HG02588 (cell line): ENCODE results near the gene PCLAF.
"Not testable (repeated sequence)": the region's sequence is repeated elsewhere in the genome, so short reads cannot be mapped to it uniquely, and the experiment has no call there.

Experiments
- ATAC-seq: cut with Tn5 transposase; IDR thresholded peaks from one replicate; pipeline ENCODE4 v1.9.1; 2021; ENCODE audit warnings: mild to moderate bottlenecking, moderate library complexity; ENCODE audit not compliant: unreplicated experiment

PCLAF gene, protein sequence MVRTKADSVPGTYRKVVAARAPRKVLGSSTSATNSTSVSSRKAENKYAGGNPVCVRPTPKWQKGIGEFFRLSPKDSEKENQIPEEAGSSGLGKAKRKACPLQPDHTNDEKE

DNA sequence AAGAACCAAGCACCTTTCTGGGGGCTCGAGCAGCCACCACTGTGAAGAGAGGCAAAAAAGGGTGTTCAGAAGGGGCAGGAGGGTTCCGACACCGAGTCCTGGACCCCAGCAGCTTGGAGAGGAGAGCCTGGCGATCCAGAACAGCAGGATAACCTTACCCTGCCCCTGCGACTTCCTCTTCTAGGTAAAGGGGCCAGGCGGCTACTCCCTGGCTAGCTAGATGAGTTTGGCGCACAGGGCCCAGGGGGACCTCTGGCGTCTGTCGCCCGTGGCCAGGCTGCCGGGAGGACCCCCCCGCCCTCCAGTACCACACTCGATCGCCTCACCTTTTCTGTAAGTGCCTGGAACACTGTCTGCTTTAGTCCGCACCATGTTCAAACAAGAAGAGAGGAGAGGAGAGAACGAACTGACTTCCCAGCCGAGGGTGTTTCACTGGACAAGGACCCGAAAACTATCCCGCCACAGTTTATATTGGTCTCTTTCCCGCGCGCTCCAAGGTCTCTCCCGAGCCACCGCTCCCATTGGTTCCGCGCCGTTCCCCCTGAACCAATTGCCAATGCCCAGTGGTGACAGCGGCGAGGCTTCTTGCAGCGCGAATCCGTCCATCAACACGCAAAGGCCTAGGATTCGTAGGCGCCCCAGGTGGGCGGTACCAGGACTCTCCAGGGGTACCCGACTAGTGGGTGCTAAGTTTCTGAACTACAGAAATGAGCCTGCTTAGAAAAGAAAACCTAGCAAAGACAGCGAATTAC lies at the start of gene PCLAF:
Gene PCLAF, minus strand, starts transcription at position 442 of the 752 bp plus-strand sequence. Its CDS starts 70 bp downstream, at position 372.
- ATAC-seq: peak; percentile 98

DNA sequence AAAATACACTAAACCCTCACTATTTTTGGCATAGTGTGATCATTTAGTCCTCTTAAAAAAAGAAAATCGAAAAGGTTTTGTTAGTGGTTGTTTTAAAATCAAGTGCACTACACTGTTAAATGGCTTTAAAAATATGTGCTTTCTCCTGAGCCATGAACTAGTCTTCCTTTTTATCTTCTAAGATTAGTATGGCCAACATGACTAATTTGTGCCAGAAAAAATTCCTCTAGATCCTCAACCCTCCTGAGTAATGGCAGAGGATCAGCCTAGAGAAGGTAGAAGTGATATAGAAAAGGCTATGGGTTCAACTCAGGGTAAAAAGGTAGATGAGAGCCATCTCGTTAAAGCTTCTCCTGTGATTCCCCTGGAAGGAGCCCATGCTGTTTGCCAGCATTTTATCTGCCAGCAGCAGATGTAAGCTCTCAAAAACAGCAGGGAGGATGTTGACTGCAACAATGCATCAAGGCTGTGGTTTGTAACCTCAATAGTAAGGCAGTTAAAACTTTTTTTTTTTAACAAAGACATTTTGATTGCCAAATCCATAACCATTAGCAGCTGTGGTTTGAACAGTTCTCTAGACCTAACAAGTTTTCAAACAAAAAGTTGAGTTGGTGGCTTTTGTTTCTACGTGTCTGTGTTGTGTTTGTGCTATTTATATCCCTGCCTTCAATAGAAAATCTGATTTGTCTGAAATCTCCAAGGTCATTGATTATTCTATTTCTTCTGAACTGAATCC lies 48.9 kb upstream of the PCLAF start:
- ATAC-seq: no peak

DNA sequence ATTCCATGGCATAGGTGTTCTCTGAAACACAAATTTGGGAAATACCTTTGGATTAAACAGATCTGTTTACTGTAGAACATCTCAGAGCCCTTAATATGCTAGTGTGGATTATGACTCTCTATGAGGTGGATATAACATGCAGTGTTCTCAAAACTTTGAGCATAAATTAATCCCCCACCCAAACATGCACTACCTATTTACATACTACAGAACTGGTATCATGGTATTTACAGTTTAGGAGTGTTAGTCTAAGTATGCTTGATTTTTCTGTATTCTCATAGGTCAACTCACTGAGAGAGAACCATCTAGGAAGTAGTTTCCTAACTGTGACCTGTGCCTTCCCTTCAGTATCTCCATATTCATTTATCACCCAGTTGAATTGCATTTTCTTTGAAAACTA lies 48.2 kb upstream of the PCLAF start:
- ATAC-seq: no peak

DNA sequence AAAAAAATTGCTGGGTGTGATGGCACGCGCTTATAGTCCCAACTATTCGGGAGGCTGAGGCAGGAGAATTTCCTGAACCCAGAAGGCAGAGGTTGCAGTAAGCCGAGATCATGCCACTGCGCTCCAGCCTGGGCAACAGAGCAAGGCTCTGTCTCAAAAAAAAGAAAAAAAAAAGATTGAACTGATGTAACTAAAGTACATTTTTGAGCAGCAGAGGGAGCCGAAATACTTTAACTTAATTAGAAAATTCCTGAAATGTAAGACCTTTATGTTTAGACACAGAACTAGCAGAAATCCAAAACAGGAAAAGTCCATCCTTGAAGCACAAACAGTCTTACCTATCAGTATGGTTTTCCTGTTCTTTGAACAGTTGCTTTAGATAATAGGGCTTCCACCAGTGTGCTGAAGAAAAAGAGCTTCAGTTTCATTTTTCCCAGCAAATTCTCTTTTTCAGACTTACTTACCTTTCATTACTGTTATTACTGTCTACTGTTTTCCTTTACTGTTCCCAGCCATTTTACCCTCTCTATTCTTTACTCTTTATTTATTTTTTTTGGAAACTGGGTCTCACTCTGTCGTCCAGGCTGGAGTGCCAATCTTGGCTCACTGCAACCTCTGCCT lies 45.7 kb upstream of the PCLAF start:
- ATAC-seq: no peak

DNA sequence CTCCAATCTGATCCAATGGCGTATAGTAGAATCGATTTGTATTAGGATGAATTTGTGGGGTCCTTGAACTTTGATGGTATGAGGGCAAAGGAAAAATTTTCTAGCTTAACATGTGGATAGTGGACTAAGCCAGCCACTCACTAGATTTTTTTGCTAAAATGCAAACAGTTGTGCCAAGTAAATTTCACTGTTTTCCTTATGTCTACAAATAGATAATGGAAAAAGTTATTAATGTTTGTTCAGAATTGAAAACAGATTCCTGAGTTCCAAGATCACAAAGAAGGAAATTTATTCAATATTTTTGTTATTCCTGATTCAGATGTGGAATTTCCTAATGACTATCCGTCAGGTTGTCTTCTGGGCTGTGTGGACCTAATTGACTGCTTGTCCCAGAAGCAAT lies 44.0 kb upstream of the PCLAF start:
- no peak for ATAC-seq

DNA sequence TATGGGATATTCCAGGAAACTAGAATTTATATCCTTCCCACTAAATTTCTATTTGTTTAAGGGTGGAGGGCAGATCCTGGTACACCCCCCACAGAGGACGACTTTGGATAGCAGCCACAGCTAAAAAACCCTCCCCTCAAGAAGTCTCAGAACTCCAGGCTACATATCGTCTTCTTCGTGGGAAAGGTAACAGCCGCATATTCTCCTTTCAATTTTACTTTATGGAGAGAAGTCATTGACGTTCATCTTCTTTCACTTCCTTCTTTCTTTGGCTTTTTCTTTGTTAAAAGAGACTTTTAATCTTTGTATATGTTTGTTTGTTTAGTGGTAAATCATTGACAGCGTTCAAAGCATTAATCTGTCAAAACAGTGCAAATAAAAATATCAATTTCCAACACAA lies 42.7 kb upstream of the PCLAF start:
- no peak for ATAC-seq

DNA sequence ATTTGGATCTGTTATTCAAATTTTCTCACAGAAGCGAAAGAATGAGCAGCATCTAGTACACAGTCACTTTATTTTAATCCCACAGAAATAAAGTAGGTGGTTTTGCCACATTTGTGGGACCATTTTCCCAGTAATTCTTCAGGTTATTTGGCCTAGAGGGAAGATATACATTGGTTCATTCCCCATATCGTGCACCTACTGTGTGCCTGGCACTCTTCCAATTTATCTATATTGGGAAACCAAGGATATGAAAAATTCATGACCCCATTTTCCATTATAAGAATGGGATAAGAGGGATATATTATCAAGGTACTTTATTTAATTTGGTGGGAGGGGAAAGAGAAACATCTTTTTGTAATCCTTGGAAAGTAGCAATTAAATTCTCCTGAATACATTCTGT lies 41.5 kb upstream of the PCLAF start:
- no peak for ATAC-seq

DNA sequence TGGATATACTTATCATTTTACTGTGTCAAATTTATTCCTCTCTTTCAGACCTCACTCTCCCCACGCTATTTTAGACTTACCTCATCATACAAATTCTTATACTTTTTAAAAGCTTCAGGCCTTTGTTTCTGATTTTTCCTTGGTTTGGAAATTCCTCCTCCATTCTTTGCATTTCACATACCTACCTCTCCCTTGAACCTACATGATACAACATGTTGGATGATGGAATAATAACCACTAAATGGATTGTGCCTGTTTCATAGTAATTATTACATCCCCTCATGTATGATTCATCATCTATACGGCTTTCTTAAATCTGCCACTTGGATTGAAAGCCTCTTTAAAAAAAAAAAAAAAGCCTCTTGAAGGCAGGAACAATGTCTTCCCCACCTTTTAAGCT lies 31.0 kb upstream of the PCLAF start:
- ATAC-seq: no peak

DNA sequence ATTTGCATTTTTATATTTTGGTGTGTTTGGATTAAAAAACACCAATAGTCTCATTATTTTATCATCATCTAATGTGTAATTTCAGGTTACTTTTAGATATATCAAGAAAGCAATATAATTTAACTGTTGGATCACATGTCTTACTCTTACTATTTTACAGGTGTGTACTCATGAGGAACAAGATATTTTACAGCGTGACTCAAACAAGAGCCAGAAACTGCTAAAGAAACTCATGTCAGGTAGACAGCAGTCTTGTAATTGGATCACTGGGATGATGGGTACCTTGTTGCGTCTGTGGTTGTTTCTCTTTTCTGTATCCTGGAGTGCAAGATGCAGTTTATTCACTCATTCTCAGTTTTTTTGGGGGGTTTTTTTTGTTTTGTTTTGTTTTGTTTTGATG lies 19.3 kb upstream of the PCLAF start:
- ATAC-seq: no peak

DNA sequence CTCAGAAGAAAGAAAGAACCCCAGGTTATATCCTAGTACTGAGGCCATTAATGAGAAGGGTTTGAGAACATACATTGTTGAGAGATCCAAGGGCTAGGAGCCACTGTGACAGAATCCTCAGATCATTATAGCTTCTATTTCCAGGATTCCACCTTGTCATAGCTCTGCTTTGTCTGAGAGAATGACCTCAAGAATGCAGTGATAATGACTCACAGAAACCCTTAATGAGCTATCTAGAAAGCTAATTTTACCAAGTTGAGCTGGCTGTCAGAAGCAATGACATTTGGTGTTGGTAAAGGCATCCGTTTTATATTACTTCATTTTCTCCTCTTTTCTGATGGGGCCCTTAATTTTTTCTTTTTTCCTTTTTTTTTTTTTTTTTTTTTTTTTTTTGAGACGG lies 17.3 kb upstream of the PCLAF start:
- no peak for ATAC-seq

DNA sequence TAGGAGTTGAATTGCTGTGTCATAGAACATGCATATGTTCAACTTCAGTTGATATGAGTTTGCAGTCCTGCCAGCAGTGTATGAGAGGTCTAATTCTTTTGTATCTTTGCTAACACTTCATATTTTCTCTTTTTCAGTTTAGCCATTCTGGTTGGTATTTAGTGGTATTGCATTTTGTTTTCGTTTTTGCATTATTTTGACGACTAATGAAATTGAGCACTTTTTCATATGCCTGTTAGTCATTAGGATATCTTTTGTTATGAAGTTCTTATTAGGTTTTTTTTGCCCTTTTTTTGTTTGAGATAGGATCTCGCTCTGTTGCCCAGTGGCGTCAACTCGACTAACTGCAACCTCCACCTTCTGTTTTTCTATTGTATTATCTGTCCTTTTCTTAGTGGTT lies 15.5 kb upstream of the PCLAF start:
- no peak for ATAC-seq

DNA sequence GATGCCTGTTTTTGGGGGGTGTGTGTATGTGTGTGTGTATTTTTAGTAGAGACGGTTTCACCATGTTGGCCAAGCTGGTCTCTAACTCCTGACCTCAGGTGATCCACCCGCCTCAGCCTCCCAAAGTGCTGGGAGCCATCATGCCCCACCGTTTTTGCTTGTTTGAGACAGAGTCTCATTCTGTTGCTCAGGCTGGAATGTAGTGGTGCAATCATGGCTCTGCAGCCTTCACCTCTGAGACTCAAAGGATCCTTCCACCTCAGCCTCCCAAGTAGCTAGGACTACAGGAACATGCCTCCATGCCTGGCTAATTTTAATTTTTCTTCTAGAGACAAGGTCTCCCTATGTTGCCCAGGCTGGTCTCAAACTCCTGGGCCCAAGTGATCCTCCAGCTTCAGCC lies 11.2 kb upstream of the PCLAF start:
- not testable (repeated sequence) for ATAC-seq

DNA sequence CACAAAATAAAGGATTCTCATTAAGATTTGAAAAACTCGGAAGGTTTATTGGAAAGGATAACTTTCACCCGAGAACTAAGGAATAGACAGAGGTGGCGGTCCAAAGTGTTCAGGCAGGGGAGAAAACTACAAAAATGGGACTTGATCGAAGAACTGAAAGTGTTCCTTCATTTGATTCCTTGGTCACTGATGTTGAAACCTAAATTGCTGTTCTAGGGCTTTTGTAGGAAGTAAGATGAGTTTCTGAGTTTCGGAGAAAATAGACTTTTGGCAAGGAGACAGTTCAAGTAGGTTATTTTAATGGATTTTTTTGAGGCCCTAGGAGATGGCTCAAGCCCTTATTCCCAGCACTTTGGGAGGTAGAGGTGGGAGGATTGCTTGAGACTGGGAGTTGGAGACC lies 7.8 kb upstream of the PCLAF start:
- no peak for ATAC-seq

DNA sequence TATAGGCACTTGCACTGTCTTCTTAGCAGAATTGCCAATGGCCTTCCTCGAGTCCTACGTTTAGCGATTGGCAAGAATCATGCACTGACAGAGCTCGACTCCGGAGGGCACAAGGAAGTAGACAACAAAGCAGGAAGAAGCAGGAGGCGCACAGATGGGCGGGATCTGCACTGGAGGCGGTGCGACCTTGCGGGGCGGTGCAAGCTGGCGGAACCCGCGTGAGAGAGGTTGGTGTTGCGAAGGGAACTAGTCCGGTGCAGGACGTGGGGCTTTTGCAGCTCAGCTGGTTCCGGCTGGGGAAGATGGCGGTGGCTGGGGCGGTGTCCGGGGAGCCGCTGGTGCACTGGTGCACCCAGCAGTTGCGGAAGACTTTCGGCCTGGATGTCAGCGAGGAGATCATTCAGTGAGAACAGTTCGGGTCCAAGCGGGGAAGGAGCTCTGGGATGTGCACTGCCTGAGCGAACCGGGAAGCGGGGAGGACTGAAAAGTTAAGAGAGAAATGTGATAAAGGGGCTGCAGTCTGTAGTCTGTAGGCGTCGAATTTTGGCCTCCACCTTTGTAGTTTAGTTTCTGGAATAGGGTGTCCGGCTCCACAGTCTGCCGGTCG lies 6.4 kb upstream of the PCLAF start, which contains the start of gene TRIP4:
Gene TRIP4, plus strand, starts transcription at position 275 of the 607 bp plus-strand sequence. Its CDS starts 28 bp downstream, at position 303.
- ATAC-seq: peak; percentile 98

DNA sequence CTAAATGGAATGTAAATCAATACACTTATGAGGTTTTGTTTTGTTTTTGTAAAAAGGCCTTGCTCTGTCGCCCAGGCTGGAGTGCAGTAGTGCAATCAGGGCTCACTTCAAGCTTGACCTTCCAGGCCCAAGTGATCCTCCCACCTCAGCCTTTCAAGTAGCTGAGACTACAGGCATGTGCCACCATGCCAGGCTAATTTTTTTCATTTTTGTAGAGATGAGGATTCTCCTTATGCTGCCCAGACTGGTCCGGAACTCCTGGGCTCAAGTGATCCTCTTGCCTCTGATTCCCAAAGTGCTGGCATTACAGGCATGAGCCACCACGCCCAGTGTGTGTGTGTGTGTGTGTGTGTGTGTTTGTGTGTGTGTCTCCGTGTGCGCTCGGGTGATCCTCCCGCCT lies 5.0 kb upstream of the PCLAF start:
- no peak for ATAC-seq

DNA sequence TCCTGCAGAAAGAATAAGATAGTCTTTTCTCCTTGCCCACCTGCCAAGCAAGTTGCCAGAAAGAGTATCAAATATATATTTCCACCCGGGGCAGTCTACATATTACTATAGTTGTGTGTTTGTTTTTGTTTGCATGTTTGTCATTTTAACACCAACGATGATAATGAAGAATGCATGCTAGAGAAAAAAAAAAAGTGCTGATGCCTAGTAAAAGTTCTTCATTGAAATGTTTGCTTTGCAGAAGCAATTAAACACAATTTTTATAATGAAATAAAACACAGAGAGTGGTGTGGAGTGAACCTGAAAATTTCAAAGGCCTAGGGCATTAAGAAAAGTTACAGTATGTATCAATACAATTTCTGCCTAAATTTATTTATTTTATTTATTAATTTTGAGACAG lies 2.5 kb upstream of the PCLAF start:
- no peak for ATAC-seq

DNA sequence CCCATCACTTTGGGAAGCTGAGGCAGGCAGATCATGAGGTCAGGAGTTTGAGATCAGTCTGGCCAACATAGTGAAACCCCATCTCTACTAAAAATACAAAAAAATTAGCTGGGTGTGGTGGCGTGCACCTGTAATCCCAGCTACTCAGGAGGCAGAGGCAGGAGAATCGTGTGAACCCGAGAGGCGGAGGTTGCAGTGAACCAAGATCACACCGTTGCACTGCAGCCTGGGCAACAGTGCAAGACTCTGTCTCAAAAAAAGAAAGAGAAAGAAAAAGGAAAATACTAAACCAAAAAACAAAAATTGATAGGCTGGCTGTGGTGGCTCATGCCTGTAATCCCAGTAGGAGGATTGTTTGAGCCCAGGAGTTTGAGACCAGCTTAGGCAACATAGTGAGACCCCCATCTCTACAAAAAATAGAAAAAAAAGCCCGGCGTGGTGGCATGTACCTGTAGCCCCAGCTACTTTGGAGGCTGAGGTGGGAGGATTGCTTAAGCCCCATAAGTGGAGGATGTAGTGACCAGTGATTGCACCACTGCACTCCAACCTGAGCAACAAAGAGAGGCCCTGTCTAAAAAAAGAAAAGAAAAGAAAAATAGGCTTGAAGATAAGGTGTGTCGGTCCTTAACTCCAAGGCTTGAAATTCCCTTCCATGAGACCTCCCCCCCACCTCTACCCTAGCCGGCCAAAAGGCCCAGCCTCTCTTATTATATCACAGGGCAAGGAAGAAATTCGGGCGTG lies 941 bp downstream of the PCLAF start:
- not testable (repeated sequence) for ATAC-seq

DNA sequence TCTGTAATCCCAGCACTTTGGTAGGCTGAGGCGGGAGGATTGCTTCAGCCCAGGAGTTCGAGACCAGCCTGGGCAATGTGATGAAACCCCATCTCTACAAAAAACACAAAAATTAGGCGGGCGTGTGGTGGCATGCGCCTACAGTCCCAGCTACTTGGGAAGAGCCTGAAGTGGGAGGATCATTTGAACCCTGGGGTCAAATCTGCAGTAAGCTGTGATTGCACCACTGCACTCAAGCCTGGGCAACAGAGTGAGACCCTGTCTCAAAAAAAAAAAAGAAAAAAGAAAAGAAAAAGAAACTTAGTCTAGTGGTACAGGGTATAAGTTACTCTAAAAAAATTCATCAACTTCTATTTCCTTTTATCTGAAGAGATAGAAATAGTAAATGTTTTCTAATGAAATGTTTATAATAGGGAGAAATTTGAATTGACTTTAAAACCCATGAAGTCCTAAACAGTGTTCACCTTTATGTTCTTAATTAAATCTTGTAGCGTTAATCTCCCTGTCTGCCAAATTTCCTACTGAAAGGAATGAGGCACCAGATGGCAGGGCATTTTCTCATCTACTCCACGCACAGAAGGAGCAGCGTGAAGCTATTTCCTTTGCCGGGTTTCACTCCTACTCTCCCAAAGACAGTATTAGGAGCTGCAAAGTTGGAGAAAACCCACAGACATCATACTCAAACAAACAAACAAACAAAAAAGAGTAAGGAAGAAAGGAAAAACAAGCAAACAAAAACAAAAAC lies 1.9 kb downstream of the PCLAF start:
- no peak for ATAC-seq

DNA sequence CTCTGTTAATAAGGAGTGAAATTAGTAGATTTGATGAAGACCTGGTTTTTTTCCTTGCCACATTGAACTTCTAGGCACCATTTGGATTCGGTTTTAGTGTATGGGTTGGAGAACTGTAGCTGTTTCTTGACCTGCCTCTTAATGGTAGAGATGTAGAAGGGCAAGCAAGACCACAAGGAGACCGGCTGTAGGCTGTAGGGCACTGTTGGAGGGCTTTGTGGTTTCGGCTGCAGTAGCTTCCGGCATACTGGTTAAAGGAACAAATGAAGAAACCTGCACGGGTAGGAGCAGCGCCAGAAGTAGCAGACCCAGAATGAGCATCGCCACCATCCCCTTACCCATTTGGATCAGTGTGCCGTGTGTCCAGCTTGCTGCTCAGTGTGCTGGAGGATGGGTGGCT lies 7.9 kb downstream of the PCLAF start:
- ATAC-seq: no peak

DNA sequence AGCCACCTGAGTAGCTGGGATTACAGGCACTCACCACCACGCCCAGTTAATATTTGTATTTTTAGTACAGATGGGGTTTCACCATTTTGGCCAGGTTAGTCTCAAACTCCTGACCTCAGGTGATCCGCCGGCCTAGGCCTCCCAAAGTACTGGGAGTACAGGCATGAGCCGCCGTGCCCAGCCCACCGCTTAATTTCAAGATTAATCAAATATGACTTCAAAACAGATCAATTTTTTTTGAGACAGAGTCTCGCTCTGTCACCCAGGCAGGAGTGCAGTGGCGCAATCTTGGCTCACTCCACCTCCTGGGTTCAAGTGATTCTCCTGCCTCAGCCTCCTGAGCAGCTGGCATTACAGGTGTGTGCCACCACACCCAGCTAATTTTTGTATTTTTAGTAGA lies 9.9 kb downstream of the PCLAF start:
- not testable (repeated sequence) for ATAC-seq
